GF-D8 (cell line): ENCODE results near the gene NSMCE1.

Experiments
- DNase-seq: peaks from one replicate; lab custom pipeline; 2025; lab: John Stamatoyannopoulos, UW

The NSMCE1 gene

GRCh38 chr16:27229891-27230470 is 38.6 kb downstream of the NSMCE1 start:
- no peak for DNase-seq

GRCh38 chr16:27228621-27229501 is 39.7 kb downstream of the NSMCE1 start:
- DNase-seq = peak; percentile 90

GRCh38 chr16:27228045-27228444 is 40.5 kb downstream of the NSMCE1 start:
- no peak for DNase-seq

GRCh38 chr16:27226976-27227705 is 41.4 kb downstream of the NSMCE1 start:
- no peak for DNase-seq

- DNase-seq = no peak
Observed at GRCh38 chr16:27226476-27226875, 42.1 kb downstream of the NSMCE1 start.

GRCh38 chr16:27225536-27226360 is 42.8 kb downstream of the NSMCE1 start:
- DNase-seq = no peak

- DNase-seq = no peak
Observed at GRCh38 chr16:27224741-27225300, 43.8 kb downstream of the NSMCE1 start.

- DNase-seq = no peak
Observed at GRCh38 chr16:27224271-27224737, 44.3 kb downstream of the NSMCE1 start.

- no peak for DNase-seq
Observed at GRCh38 chr16:27223701-27224100, 44.9 kb downstream of the NSMCE1 start.

- no peak for DNase-seq
Observed at GRCh38 chr16:27223226-27223610, 45.4 kb downstream of the NSMCE1 start.

- DNase-seq = no peak
Observed at GRCh38 chr16:27222249-27223225, 46.0 kb downstream of the NSMCE1 start.

GRCh38 chr16:27221576-27222248 is 46.9 kb downstream of the NSMCE1 start:
- no peak for DNase-seq

GRCh38 chr16:27220991-27221390 is 47.6 kb downstream of the NSMCE1 start:
- DNase-seq = no peak

GRCh38 chr16:27220527-27220926 is 48.0 kb downstream of the NSMCE1 start:
- no peak for DNase-seq

- DNase-seq = no peak
Observed at GRCh38 chr16:27220120-27220519, 48.5 kb downstream of the NSMCE1 start.

GRCh38 chr16:27219161-27219560 is 49.4 kb downstream of the NSMCE1 start:
- no peak for DNase-seq

GRCh38 chr16:27218756-27219155 is 49.8 kb downstream of the NSMCE1 start:
- DNase-seq = no peak

GRCh38 chr16:27217256-27217655 is 51.3 kb downstream of the NSMCE1 start:
- no peak for DNase-seq

- DNase-seq = no peak
Observed at GRCh38 chr16:27216297-27216885, 52.2 kb downstream of the NSMCE1 start.
